ENCODE measurements around the gene SDK2.
"Not testable (repeated sequence)": the region's sequence is repeated elsewhere in the genome, so short reads cannot be mapped to it uniquely, and the experiment has no call there.

Gene SDK2

DNA sequence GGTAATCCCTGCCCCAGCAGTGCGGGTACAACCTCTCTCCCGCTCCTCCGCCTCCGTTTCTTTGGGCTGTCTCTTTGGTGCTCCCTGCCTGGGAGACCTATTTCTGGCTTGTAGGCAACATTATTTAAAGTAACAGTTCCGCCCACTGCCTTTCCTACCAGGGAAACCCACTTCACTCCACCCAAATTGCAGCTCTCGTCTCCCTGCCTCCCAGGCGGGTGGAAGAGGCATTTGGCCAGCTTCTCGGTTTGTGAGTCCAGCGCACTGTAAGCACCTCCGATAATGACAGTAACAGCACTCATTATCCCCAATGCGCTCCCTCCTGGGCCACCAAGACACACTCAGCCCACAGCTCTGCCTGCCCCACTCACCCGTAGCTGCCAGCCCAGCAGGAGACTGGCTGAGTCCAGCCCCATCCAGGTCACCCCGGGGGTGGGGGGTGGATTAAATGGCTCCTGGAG lies 167.3 kb downstream of the SDK2 start:
- peak; percentile 67 for DNase-seq

- peak; percentile 54 for DNase-seq
Observed at GRCh38 chr17:73474370-73474988, 169.8 kb downstream of the SDK2 start.

DNA sequence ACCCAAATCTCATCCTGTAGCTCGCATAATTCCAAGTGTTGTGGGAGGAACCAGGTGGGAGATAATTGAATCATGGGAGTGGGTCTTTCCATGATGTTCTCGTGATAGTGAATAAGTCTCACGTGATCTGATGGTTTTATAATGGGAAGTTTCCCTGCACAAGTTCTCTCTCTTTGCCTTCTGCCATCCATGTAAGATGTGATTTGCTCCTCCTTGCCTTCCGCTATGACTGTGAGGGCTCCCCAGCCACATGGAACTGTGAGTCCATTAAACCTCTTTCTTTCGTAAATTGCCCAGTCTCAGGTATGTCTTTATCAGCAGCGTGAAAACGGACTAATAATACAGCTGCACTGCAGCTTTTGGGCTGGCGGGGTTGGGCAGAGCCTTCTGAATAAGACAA lies 171.5 kb downstream of the SDK2 start:
- not testable (repeated sequence) for DNase-seq

DNA sequence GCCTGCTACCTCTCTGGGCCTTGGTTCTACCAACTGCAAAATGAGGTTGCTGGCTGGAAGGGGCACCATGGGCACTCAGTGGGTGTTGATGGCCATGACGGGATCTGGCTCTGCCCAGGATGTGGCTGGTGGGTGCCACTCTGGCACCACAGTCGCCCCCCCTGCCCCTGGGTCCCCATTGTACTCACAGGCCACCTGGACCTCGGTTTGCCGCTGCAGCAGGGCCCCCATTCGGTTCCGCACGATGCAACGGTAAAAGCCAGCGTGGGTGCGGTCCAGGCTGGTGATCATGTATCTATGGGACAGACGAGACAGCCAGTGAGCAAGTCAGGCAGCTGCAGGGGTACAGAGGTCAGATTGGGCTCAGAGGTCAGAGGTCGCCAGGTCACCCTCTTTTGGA lies 172.3 kb downstream of the SDK2 start:
- DNase-seq: no peak

DNA sequence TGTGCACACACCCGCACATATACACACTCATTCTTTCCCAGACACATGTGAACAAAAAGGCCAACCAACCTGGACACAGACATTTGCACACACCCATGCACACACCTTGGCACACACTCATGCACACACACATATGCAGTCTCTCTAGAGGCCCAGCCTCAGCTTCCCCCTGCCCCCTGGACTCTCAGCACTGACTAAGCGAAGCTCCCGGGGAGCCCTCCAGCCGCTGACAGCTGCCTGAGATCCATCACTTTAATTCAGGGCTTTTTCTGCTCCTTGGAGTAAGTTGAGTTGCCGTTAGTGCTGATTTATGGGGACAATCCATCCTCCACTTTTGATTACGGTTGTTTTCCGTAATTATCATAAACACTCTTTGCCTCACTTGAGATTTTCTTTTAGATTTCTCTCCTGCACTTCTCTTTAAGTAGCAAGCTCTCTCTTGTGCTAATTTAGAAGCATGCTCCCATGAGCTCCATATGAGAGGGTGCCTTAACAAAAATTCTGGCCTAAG lies 173.9 kb downstream of the SDK2 start:
- no peak for DNase-seq

- DNase-seq: no peak
Observed at GRCh38 chr17:73469311-73469710, 174.9 kb downstream of the SDK2 start.

- DNase-seq: no peak
Observed at GRCh38 chr17:73468221-73468620, 176.0 kb downstream of the SDK2 start.

- no peak for DNase-seq
Observed at GRCh38 chr17:73467651-73468050, 176.6 kb downstream of the SDK2 start.

DNA sequence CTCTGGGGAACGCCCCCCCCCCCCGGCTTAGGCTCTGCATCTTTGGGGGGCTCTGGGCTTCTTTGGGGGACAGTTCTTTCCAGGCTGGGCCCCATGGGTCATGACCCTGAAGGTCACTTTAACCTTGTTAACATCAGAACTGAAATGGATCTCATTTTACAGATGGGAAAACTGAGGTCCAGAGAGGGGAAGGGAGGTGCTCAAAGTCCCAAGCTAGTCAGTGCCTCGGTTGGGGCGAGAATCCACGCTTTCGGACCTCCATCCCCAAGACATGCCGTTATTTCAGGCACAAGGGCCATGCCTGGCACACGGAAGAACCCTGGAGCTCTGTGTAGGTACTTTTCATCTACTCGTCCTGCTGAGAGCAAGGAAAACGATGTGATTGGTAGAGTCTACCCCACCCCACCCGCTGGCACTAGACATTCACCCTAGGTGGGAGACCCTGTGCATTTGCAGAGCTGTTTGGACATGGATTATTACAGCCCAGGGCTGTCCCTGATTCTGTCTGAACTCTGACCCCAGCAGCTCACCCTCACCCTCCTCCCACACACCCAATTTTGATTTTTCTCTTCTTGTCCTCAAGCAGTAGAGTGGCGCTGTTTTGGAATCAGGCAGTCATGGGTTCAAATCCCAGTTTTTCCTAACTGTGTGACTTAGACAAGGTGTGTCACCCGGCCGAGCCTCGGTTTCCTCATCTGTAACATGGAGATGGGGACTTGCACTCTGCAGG lies 177.4 kb downstream of the SDK2 start:
- DNase-seq: no peak

DNA sequence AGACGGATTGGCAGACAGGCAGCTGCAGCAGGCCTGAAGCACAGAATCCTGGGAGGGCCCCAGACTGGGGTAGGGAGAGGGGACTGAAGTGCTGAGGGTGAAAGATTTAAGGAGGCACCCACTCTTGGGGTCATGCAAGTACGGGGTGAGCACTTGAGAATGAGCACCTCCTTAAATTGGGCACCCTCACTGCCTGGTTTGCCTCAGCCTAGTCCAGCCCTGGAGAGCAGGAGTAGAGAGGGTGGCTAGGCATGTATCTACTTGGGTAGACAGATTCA lies 178.4 kb downstream of the SDK2 start:
- DNase-seq: no peak

DNA sequence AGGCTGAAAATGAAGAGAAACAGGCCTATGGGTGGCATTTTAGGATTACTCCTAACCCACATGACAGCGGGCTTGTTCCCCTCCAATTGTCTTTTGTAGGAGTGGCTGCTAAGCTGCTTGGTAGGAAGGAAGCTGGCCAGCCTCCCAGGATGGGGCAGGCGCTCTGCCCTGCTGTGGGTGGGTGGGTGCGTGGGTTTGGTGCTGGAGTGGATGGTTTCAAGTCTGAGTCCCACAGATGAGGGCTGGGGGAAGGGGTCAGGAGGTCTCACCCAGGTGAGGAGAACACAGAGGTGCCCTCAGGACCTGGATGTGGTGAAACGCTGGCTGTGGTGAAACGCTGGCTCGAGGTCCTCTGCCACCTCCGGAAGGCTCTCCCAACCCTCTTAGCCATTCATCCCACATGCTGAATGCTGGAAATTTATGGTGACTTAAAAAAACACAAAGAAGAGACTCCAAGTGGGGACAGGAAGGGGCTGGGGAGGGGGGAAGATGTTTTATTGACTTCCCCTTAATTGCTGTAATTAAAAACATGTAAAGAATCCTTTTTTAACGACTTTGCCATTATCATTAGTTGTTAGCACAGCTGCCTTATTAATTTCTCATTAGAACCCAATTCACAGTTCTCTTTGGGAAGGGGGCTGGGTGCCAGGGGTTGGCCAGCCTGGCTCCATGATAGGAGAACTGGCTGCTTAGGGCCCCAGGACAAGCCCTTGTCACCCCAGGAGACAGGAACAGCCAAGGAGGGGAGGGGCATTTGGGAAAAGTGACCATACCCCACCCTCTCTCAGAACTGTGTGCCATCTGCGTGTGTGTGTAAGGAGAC lies 178.9 kb downstream of the SDK2 start:
- peak; percentile 71 for DNase-seq

DNA sequence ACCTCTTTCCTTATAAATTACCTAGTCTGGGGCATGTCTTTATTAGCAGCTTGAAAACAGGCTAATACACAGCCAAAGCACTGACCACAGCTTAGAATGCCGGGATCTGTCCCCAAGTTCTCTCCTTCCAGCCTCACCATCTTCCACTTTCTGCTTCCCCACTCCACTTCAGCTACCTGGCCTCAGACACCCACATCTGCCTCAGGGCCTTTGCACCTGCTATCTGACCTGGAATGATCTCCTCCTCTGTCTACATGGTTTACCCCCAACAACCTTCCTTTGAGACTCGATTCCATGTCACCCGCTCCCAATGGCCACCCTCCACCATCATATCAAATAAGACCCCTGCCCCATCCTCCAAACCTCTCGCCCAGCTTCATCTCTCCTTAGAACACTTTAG lies 179.8 kb downstream of the SDK2 start:
- DNase-seq: no peak

GRCh38 chr17:73463821-73464220 lies 180.4 kb downstream of the SDK2 start:
- no peak for DNase-seq

GRCh38 chr17:73462823-73463222 lies 181.4 kb downstream of the SDK2 start:
- DNase-seq: no peak

GRCh38 chr17:73459980-73460379 lies 184.3 kb downstream of the SDK2 start:
- DNase-seq: no peak

DNA sequence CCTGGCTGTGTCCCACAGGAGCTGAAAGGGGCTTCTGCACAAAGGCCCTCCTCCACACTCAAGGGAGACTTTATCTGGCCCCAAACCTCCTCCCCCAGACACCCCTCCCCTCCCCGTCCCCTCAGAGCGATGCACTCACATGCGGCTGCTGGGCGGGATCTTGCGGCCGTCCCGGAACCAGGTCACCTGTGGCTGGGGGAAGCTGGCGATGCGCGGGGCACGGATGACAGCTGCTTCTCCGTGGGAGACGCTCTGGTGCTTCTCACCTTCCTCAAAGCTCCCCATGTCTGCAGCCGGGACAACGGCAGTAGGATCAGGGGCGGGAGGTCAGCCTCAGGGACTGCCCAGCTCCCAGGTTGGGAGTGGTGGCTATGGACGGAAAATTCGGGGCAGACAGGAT lies 188.5 kb downstream of the SDK2 start:
- no peak for DNase-seq

DNA sequence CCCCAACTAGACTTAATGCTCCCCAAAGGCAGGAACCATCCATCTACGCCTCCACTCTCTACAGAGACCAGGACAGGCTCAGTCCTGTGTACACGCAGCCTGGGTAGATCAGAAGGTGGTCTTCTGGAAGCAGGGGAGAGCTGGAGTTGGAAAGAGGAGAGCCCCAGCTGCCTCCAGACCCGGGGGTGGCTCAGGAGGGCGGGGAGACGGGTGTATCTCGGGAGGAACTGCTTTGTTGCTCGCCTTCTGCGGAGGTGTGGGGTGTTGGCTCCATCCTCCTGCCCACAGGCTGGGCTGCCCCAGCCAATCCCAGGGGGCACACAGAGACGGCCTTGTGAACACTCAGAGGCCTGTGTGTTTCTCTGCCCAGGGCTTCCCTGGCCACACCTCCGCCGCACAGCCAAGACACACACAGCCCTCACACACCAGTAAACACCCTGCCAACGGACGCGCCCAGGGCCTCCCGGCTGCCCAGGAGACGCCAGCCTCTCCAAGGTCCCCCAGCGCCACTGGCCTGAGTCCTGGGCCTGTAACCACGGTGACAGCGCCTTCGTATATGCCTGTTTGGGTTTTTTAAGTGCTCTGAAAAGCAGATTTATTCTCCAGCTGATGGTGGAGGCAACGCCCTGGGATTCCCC lies 189.1 kb downstream of the SDK2 start:
- peak; percentile 11 for DNase-seq

DNA sequence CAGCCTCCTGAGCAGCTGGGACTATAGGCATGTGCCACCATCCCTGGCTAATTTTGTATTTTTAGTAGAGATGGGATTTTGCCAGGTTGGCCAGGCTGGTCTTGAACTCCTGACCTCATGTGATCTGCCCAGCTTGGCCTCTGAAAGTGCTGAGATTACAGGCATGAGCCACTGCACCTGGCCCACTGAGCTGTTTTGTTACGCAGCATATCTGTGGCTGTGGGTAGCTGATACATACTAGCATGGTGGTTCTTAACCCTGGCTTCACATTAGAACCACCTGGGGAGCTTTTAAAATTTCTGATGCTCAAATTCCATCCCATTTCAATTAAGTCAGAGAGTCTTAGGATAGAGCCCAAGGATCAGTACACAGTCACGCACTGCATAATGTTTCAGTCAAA lies 190.8 kb downstream of the SDK2 start:
- DNase-seq: not testable (repeated sequence)

- DNase-seq: no peak
Observed at GRCh38 chr17:73453090-73453489, 191.2 kb downstream of the SDK2 start.

DNA sequence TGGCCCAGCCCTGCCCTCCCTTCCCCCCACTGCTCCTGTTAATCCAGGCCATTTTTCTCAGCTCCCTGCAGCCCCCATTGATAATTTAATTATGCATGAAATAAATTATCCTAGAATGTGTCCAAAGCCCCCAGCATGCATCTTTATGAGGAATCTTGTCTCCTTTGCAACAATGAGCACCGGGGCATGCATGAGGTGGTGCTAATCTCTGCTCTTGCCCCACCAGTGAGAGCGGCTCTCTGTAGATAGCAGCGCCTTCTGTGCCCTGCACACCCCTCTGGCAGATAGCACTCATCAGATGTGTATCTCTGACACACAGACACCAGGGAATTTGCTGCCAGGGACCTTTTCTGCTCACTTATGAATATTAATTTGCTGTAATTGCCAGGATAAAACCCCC lies 192.2 kb downstream of the SDK2 start:
- DNase-seq: no peak

DNA sequence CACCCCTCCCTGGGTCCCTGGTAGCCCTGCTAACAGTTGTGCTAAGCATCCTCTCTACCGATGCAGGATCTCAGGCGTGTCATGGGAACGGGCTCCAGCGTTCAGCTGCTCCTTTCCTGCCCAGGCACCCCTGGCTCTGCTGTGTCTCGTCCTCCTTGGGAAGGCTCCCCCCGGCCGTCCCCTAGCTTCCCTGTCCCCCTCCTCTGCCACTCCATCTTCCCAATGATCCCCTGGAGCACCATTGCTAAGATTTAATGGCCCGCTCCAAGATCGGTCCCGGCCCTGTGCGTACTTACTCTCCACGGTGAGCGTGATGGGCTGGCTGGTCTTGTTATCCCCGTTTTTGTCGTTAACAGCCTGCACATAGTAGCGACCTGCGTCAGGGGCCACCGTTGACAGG lies 196.9 kb downstream of the SDK2 start:
- no peak for DNase-seq

DNA sequence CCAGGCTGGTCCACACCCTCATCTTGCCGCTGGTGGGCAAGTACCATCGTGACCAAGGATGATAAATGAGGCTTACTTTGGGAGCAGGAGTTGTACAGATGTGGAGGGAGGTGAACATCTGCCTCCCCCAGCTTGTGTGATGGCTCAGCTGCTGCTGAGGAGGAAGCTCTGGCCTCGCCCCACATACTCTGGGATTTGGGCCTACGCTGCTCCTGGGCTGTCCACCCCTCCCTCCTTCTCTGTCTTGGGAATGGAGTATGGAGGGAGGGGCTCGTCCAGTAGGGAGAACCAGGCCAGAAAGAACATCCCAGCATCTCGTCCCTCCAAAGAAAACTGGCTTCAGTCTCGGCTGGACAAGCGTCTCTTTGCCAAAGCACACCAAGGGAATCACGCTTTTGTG lies 197.6 kb downstream of the SDK2 start:
- DNase-seq: no peak

DNA sequence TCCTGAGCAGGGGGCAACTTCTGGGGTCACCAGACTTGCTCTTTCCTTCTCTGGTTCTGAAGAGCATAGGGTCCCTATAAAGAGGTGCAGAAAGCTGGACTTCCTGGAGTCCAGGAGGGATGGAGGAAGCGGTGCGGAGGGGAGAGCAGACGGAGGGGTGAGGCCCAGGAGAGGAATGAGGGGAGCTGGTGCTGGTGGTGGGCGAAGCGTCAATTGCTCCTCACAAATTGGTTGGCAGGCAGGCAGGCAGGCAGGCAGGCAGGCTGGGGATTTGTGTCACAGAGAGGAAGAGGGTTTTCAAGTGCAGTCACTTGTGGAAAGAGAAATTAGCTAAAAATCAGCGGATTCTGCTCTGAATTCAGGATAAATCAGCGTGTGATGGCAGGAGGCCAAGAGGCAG lies 198.8 kb downstream of the SDK2 start:
- DNase-seq: no peak

All from NCI-H1092 treated with DMSO at 0.1 percent for 48 hours (cell line).